ENCODE data around the gene RNF144A.
"Not testable (repeated sequence)": the region's sequence is repeated elsewhere in the genome, so short reads cannot be mapped to it uniquely, and the experiment has no call there.

RNF144A gene

GRCh38 chr2:6977113-6977741 lies 60.0 kb downstream of the RNF144A start:
- DNase-seq: no peak

GRCh38 chr2:6977786-6978185 lies 60.6 kb downstream of the RNF144A start:
- DNase-seq: no peak

GRCh38 chr2:6978991-6979390 lies 61.8 kb downstream of the RNF144A start:
- DNase-seq: no peak

- no peak for DNase-seq
These were observed 65.2 kb downstream of the RNF144A start for GRCh38 chr2:6982449-6982848.

GRCh38 chr2:6982934-6983589 lies 65.8 kb downstream of the RNF144A start:
- no peak for DNase-seq

DNA sequence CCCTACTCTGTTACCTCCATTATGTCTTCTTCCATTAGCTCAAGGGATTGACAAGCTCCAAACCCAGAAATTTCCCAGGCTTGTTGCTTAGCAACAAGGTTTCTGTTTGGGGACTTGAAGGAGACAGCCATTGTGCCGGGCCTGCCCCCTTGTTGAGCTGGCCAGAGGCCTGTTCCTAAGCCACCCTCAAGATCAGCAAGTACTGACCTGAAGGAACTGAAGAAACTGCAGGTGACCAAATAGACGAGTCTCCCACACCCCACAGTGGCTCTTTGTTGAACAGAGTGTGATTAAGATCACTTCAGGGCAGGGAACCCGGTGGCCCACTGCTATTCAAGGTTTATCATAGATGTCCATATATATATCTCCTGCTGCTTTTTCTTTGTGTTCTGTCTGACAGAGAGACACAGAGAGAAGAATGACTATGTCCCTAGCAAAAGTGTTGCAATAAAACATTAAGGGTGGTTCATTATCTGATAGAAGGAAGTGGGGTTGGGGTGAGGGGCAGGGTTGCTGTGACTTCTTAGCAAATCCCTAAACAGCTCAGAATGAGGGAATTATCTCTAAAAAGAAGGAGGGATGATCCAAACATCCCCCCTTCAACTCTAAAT lies 69.2 kb downstream of the RNF144A start:
- no peak for DNase-seq

- DNase-seq: no peak
These were observed 69.7 kb downstream of the RNF144A start for GRCh38 chr2:6986912-6987361.

- DNase-seq: no peak
These were observed 73.7 kb downstream of the RNF144A start for GRCh38 chr2:6990871-6991270.

DNA sequence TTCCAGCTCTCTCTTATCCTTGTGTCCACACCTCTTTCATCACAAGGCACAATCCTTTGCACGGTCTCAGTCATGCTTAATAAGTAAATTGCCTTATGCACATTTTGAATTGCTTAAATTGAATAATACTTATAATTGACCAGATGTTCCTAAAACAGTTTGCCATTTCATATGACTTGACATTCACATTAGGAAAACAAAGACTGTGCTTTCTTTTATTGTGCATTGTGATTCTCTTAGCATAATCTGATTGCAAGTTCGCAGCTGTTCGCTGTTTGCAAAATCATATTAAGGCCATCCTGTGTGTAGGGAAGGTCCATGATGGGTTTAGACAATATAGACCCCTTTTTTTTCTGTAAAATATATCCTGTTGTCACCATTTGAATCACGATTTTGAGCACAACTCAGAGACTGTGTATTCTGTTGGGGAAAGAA lies 75.6 kb downstream of the RNF144A start:
- DNase-seq: no peak

GRCh38 chr2:6993229-6993640 lies 76.0 kb downstream of the RNF144A start:
- no peak for DNase-seq

- no peak for DNase-seq
These were observed 76.7 kb downstream of the RNF144A start for GRCh38 chr2:6993936-6994335.

- DNase-seq: no peak
These were observed 77.4 kb downstream of the RNF144A start for GRCh38 chr2:6994536-6995128.

DNA sequence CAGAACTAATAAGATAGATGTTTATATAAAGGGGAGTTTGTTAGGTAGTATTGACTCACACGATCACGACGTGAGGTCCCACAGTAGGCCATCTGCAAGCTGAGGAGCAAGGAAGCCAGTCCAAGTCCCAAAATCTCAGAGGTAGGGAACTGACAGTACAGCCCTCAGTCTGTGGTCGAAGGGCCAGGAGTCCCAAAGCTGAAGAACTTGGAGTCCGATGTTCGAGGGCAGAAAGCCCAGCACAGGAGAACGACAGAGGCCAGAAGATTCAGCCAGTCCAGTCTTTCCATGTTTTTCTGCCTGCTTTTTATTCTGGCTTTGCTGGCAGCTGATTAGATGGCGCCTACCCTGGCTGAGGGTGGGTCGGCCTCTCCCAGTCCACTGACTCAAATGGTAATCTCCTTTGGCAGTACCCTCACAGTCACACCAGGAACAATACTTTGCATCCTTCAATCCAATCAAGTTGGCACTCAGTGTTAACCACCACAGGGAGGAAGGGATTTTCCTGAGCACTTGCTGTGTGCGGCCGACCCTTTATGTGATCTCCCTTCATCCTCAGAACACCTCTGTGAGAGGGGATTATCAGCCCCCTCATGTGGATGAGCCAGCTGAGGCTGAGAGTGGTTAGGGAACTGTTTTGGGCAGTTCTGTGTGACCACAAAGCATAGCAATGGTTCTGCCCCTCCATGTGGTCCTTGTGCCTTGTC lies 78.3 kb downstream of the RNF144A start:
- no peak for DNase-seq

DNA sequence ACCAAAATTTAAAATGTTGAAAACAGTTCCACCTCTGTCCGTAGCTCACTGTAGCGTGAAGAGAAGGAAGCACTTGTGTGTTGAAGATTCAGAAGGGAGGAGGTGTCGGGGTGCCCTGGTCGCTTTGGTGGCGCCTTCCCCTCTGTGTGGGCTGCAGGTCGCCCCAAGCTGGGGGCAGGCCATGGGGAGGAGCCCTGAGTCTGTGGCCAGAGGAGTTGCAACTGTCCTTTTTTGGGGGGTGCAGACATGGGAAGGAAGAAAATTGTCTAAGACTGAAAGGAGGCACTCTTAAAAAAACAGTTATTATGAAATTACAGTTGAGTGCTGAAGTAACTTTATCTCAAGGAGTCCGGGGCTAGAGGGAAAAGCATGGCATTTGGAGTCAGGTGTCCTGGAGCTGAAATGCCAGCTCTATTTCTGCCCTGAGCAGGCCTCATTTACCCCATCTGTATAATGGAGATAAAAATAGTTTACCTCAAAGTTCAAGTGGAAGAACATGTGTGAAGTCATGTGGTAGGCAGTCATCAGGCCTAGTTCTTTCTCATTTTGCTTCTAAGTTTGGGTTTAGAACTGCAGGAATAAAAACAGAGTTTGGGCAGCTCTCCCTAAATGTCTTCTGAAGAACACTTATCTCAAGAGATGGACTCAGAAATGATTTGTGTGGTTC lies 82.1 kb downstream of the RNF144A start:
- DNase-seq: no peak

GRCh38 chr2:7001395-7001794 lies 84.2 kb downstream of the RNF144A start:
- not testable (repeated sequence) for DNase-seq

DNA sequence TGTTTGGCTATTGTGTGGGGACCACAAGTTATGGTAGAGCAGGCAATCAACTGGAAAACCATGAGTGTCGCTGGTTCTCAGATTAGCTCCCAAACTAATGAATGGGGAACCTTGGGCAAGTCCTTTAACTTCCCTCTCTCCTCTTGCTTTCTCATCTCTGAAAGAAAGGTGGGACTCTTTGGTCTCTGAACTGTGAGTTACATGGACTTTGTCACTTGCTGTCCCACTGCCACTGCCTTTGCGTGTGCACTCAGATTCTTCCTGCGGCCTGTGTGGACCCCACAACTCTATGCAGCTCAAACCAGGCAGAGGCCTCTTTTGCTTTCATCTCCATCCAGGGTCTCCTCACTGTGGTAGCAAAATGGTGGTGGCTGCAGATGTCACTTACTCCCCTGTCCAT lies 86.7 kb downstream of the RNF144A start:
- no peak for DNase-seq

GRCh38 chr2:7004636-7005035 lies 87.4 kb downstream of the RNF144A start:
- no peak for DNase-seq

DNA sequence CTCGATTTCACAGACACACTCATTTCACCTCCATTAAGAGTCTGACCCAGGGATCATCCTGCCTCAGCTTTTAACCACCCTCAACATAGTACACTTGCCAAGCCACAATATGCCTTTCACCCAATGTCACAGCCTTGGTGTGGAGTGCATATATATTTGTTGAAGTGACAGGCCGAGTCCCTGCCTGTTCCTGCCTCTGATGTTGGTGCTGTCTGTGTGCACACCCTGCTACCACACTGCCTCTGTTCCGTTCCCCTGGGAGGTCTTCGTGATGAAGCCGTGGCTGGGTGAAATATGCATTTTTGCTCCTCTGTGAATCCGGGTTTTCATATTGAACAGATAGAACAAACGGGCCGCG lies 90.3 kb downstream of the RNF144A start:
- DNase-seq: no peak

GRCh38 chr2:7007846-7008741 lies 90.9 kb downstream of the RNF144A start:
- peak; percentile 80 for DNase-seq

- no peak for DNase-seq
These were observed 92.1 kb downstream of the RNF144A start for GRCh38 chr2:7009207-7009911.

Measured in T1000 (cell line).